ENCODE results near the gene KAT8.
"Not testable (repeated sequence)": the region's sequence is repeated elsewhere in the genome, so short reads cannot be mapped to it uniquely, and the experiment has no call there.

KAT8 gene

GRCh38 chr16:31149332-31149731, 31.9 kb downstream of the KAT8 start:
- no peak for DNase-seq (ENCODE audit: low spot score)
- in situ Hi-C loops (cut with MboI; ENCODE audit: low pct_unique_long_range_greater_than_20kb, low sequenced_read_pairs, unreplicated experiment): no loop called here

GRCh38 chr16:31149894-31150890, 32.7 kb downstream of the KAT8 start, which contains the start of gene PRSS36:
Gene PRSS36 (minus strand): TSS chr16:31150066. CDS start chr16:31150035, 31 bp downstream.
- DNase-seq (ENCODE audit: low spot score): no peak
- no peak for TF ChIP-seq CTCF (IDR thresholded peaks at IDR 0.05; ENCODE audit: extremely low read depth, insufficient read depth, missing control alignments)
- in situ Hi-C loops (cut with MboI; ENCODE audit: low pct_unique_long_range_greater_than_20kb, low sequenced_read_pairs, unreplicated experiment): no loop called here

More at GRCh38 chr16:31149332-31149731, 31.9 kb downstream of the KAT8 start:
- TF ChIP-seq CTCF (IDR thresholded peaks at IDR 0.05; ENCODE audit: extremely low read depth, insufficient read depth, missing control alignments): no peak

GRCh38 chr16:31150976-31151375, 33.5 kb downstream of the KAT8 start:
- in situ Hi-C loops (cut with MboI; ENCODE audit: low pct_unique_long_range_greater_than_20kb, low sequenced_read_pairs, unreplicated experiment); DNase-seq (ENCODE audit: low spot score): not testable (repeated sequence)

GRCh38 chr16:31157136-31157535, 39.7 kb downstream of the KAT8 start:
- TF ChIP-seq CTCF (IDR thresholded peaks at IDR 0.05; ENCODE audit: extremely low read depth, insufficient read depth, missing control alignments): no peak
- DNase-seq (ENCODE audit: low spot score): no peak
- in situ Hi-C loops (cut with MboI; ENCODE audit: low pct_unique_long_range_greater_than_20kb, low sequenced_read_pairs, unreplicated experiment): no loop called here

GRCh38 chr16:31167315-31167714, 49.9 kb downstream of the KAT8 start:
- in situ Hi-C loops (cut with MboI; ENCODE audit: low pct_unique_long_range_greater_than_20kb, low sequenced_read_pairs, unreplicated experiment): no loop called here
- DNase-seq (ENCODE audit: low spot score): no peak
- TF ChIP-seq CTCF (IDR thresholded peaks at IDR 0.05; ENCODE audit: extremely low read depth, insufficient read depth, missing control alignments): no peak

GRCh38 chr16:31168848-31169247, 51.4 kb downstream of the KAT8 start:
- no peak for DNase-seq (ENCODE audit: low spot score)
- no peak for TF ChIP-seq CTCF (IDR thresholded peaks at IDR 0.05; ENCODE audit: extremely low read depth, insufficient read depth, missing control alignments)
- in situ Hi-C loops (cut with MboI; ENCODE audit: low pct_unique_long_range_greater_than_20kb, low sequenced_read_pairs, unreplicated experiment): no loop called here

- in situ Hi-C loops (cut with MboI; ENCODE audit: low pct_unique_long_range_greater_than_20kb, low sequenced_read_pairs, unreplicated experiment); DNase-seq (ENCODE audit: low spot score): not testable (repeated sequence)
Observed at GRCh38 chr16:31170048-31170447, 52.6 kb downstream of the KAT8 start.

Data from GM13977 (cell line).